Measurements from ENCODE around the gene FBXL3. TPM values are rescaled to one million over a fixed set of nuclear protein-coding genes. Genes with fewer than 3 reads are reported as not detected.

The FBXL3 gene
- 10 to 100 TPM; 63.8 to 65.9 (median 65.0) TPM for polyA plus RNA-seq (ENCODE audit: insufficient read length in 3 of 3)

GRCh38 chr13:77026861-77027621 is at the start of gene FBXL3:
TSS of gene FBXL3 (minus strand) at chr13:77027159. CDS start at chr13:77021860, 5,299 bp downstream.
- DNase-seq (ENCODE audit: low read depth in 3 of 3, low spot score in 2 of 3): peak; percentile 75 to 80 (median 79)

- DNase-seq (ENCODE audit: low read depth in 3 of 3, low spot score in 2 of 3): no peak
Measured at GRCh38 chr13:77067519-77067918, 40.6 kb upstream of the FBXL3 start.

- no peak for DNase-seq (ENCODE audit: low read depth in 3 of 3, low spot score in 2 of 3)
Measured at GRCh38 chr13:77065461-77066147, 38.6 kb upstream of the FBXL3 start.

- no peak for DNase-seq (ENCODE audit: low read depth in 3 of 3, low spot score in 2 of 3)
Measured at GRCh38 chr13:77062097-77062496, 35.1 kb upstream of the FBXL3 start.

- no peak for DNase-seq (ENCODE audit: low read depth in 3 of 3, low spot score in 2 of 3)
Measured at GRCh38 chr13:77061362-77061761, 34.4 kb upstream of the FBXL3 start.

GRCh38 chr13:77056886-77057285 is 29.9 kb upstream of the FBXL3 start:
- no peak for DNase-seq (ENCODE audit: low read depth in 3 of 3, low spot score in 2 of 3)

GRCh38 chr13:77056382-77056781 is 29.4 kb upstream of the FBXL3 start:
- peak in 2 of 3 donors; percentile 1 to 7 for DNase-seq (ENCODE audit: low read depth in 3 of 3, low spot score in 2 of 3)

GRCh38 chr13:77055158-77055557 is 28.2 kb upstream of the FBXL3 start:
- no peak for DNase-seq (ENCODE audit: low read depth in 3 of 3, low spot score in 2 of 3)

- DNase-seq (ENCODE audit: low read depth in 3 of 3, low spot score in 2 of 3): no peak
Measured at GRCh38 chr13:77053192-77053591, 26.2 kb upstream of the FBXL3 start.

GRCh38 chr13:77048681-77049080 is 21.7 kb upstream of the FBXL3 start:
- no peak for DNase-seq (ENCODE audit: low read depth in 3 of 3, low spot score in 2 of 3)

GRCh38 chr13:77047649-77048343 is 20.8 kb upstream of the FBXL3 start:
- no peak for DNase-seq (ENCODE audit: low read depth in 3 of 3, low spot score in 2 of 3)

GRCh38 chr13:77042566-77043177 is 15.7 kb upstream of the FBXL3 start:
- DNase-seq (ENCODE audit: low read depth in 3 of 3, low spot score in 2 of 3): no peak

GRCh38 chr13:77040835-77041234 is 13.9 kb upstream of the FBXL3 start:
- DNase-seq (ENCODE audit: low read depth in 3 of 3, low spot score in 2 of 3): no peak

GRCh38 chr13:77040076-77040475 is 13.1 kb upstream of the FBXL3 start:
- DNase-seq (ENCODE audit: low read depth in 3 of 3, low spot score in 2 of 3): no peak

- DNase-seq (ENCODE audit: low read depth in 3 of 3, low spot score in 2 of 3): no peak
Measured at GRCh38 chr13:77038907-77039480, 12.0 kb upstream of the FBXL3 start.

- no peak for DNase-seq (ENCODE audit: low read depth in 3 of 3, low spot score in 2 of 3)
Measured at GRCh38 chr13:77036279-77036678, 9.3 kb upstream of the FBXL3 start.

- no peak for DNase-seq (ENCODE audit: low read depth in 3 of 3, low spot score in 2 of 3)
Measured at GRCh38 chr13:77034881-77035280, 7.9 kb upstream of the FBXL3 start.

GRCh38 chr13:77033717-77034302 is 6.9 kb upstream of the FBXL3 start:
- no peak for DNase-seq (ENCODE audit: low read depth in 3 of 3, low spot score in 2 of 3)

GRCh38 chr13:77031656-77032243 is 4.8 kb upstream of the FBXL3 start:
- DNase-seq (ENCODE audit: low read depth in 3 of 3, low spot score in 2 of 3): no peak

GRCh38 chr13:77029436-77029835 is 2.5 kb upstream of the FBXL3 start:
- DNase-seq (ENCODE audit: low read depth in 3 of 3, low spot score in 2 of 3): no peak

Measured in right renal cortex interstitium (tissue), 3 donors.